Measurements from ENCODE around the gene ANK3.

- TF ChIP-seq POLR2A (IDR thresholded peaks at IDR 0.05; ENCODE audit: low read depth, low read length), result no peak
- TF ChIP-seq CTCF (IDR thresholded peaks at IDR 0.05; ENCODE audit: extremely low read depth in 1 of 2, insufficient read depth in 1 of 2, low read depth in 1 of 2, low read length in 2 of 2), result no peak
- TF ChIP-seq POLR2AphosphoS5 (IDR thresholded peaks at IDR 0.05; ENCODE audit: insufficient read depth, low read depth, low read length), result no peak
- no peak for TF ChIP-seq EZH2 (IDR thresholded peaks at IDR 0.05; ENCODE audit: borderline replicate concordance, low read depth, low read length, severe bottlenecking)
- no peak for TF ChIP-seq MAX (IDR thresholded peaks at IDR 0.05; ENCODE audit: insufficient read depth, insufficient read length)
- no peak for TF ChIP-seq JUN (IDR thresholded peaks at IDR 0.05; ENCODE audit: borderline replicate concordance, insufficient read depth, insufficient read length, low read depth)
- no peak for TF ChIP-seq FOS (IDR thresholded peaks at IDR 0.05; ENCODE audit: borderline replicate concordance, insufficient read depth, low read length)
Observed at GRCh38 chr10:60428387-60428737, 38.7 kb upstream of the ANK3 start.
